ENCODE measurements around the gene MYO18A.

The MYO18A gene

GRCh38 chr17:29068818-29069217 lies 111.4 kb downstream of the MYO18A start:
- H3K27ac Mint-ChIP-seq, result no peak overlapping the region

GRCh38 chr17:29066606-29067005 lies 113.6 kb downstream of the MYO18A start:
- Mint-ChIP-seq H3K27ac (no peak overlapping the region), H3K4me3 (no peak overlapping the region), H3K9me3 (no peaks in the 10 kb centered on the region), H3K36me3 (no peaks in the 10 kb centered on the region), H3K27me3 (no peaks in the 10 kb centered on the region), H3K4me1 (no peaks in the 10 kb centered on the region)

More at GRCh38 chr17:29068818-29069217, 111.4 kb downstream of the MYO18A start:
- Mint-ChIP-seq H3K4me1 (peaks cover 3% of the 10 kb centered on the region), H3K27me3 (no peaks in the 10 kb centered on the region), H3K36me3 (no peaks in the 10 kb centered on the region), H3K4me3 (no peak overlapping the region), H3K9me3 (no peaks in the 10 kb centered on the region)

- no peak overlapping the region for H3K27ac Mint-ChIP-seq
- no peaks in the 10 kb centered on the region for H3K9me3 Mint-ChIP-seq
- no peaks in the 10 kb centered on the region for H3K36me3 Mint-ChIP-seq
- H3K4me1 Mint-ChIP-seq, result no peaks in the 10 kb centered on the region
- H3K4me3 Mint-ChIP-seq, result no peak overlapping the region
- H3K27me3 Mint-ChIP-seq, result no peaks in the 10 kb centered on the region
These were observed 114.2 kb downstream of the MYO18A start for GRCh38 chr17:29066047-29066446.

GRCh38 chr17:29063992-29064391 lies 116.2 kb downstream of the MYO18A start:
- H3K9me3 Mint-ChIP-seq, result no peaks in the 10 kb centered on the region
- H3K36me3 Mint-ChIP-seq, result no peaks in the 10 kb centered on the region
- no peaks in the 10 kb centered on the region for H3K27me3 Mint-ChIP-seq

GRCh38 chr17:29062215-29062614 lies 118.0 kb downstream of the MYO18A start:
- no peaks in the 10 kb centered on the region for H3K9me3 Mint-ChIP-seq
- no peak overlapping the region for H3K4me3 Mint-ChIP-seq
- H3K36me3 Mint-ChIP-seq, result no peaks in the 10 kb centered on the region
- H3K27me3 Mint-ChIP-seq, result no peaks in the 10 kb centered on the region
- no peak overlapping the region for H3K27ac Mint-ChIP-seq
- H3K4me1 Mint-ChIP-seq, result peaks cover 4% of the 10 kb centered on the region

More at GRCh38 chr17:29063992-29064391, 116.2 kb downstream of the MYO18A start:
- H3K4me1 Mint-ChIP-seq, result peaks cover 4% of the 10 kb centered on the region
- H3K4me3 Mint-ChIP-seq, result no peak overlapping the region
- H3K27ac Mint-ChIP-seq, result no peak overlapping the region

- no peaks in the 10 kb centered on the region for H3K36me3 Mint-ChIP-seq
These were observed 119.2 kb downstream of the MYO18A start for GRCh38 chr17:29061036-29061435.

GRCh38 chr17:29060475-29060874 lies 119.7 kb downstream of the MYO18A start:
- Mint-ChIP-seq H3K36me3 (no peaks in the 10 kb centered on the region), H3K4me3 (no peak overlapping the region), H3K9me3 (no peaks in the 10 kb centered on the region), H3K27me3 (no peaks in the 10 kb centered on the region), H3K4me1 (peaks cover 4% of the 10 kb centered on the region), H3K27ac (no peak overlapping the region)

More at GRCh38 chr17:29061036-29061435, 119.2 kb downstream of the MYO18A start:
- Mint-ChIP-seq H3K27ac (no peak overlapping the region), H3K4me1 (peaks cover 4% of the 10 kb centered on the region), H3K27me3 (no peaks in the 10 kb centered on the region), H3K9me3 (no peaks in the 10 kb centered on the region), H3K4me3 (no peak overlapping the region)

- H3K4me1 Mint-ChIP-seq, result peaks cover 4% of the 10 kb centered on the region
- H3K36me3 Mint-ChIP-seq, result no peaks in the 10 kb centered on the region
- H3K27ac Mint-ChIP-seq, result no peak overlapping the region
- no peak overlapping the region for H3K4me3 Mint-ChIP-seq
- H3K9me3 Mint-ChIP-seq, result no peaks in the 10 kb centered on the region
- no peaks in the 10 kb centered on the region for H3K27me3 Mint-ChIP-seq
These were observed 120.9 kb downstream of the MYO18A start for GRCh38 chr17:29059281-29059680.

- Mint-ChIP-seq H3K4me3 (no peak overlapping the region), H3K36me3 (no peaks in the 10 kb centered on the region), H3K27ac (no peak overlapping the region), H3K4me1 (peaks cover 4% of the 10 kb centered on the region), H3K27me3 (no peaks in the 10 kb centered on the region), H3K9me3 (no peaks in the 10 kb centered on the region)
These were observed 121.8 kb downstream of the MYO18A start for GRCh38 chr17:29058391-29058790.

GRCh38 chr17:29057361-29057760 lies 122.8 kb downstream of the MYO18A start:
- H3K36me3 Mint-ChIP-seq, result no peaks in the 10 kb centered on the region
- H3K4me1 Mint-ChIP-seq, result peaks cover 4% of the 10 kb centered on the region

GRCh38 chr17:29054835-29055234 lies 125.4 kb downstream of the MYO18A start:
- Mint-ChIP-seq H3K4me1 (no peaks in the 10 kb centered on the region), H3K36me3 (no peaks in the 10 kb centered on the region), H3K9me3 (no peaks in the 10 kb centered on the region), H3K27me3 (no peaks in the 10 kb centered on the region), H3K4me3 (no peak overlapping the region), H3K27ac (no peak overlapping the region)

More at GRCh38 chr17:29057361-29057760, 122.8 kb downstream of the MYO18A start:
- Mint-ChIP-seq H3K27me3 (no peaks in the 10 kb centered on the region), H3K9me3 (no peaks in the 10 kb centered on the region), H3K4me3 (no peak overlapping the region), H3K27ac (no peak overlapping the region)

GRCh38 chr17:29051731-29052130 lies 128.5 kb downstream of the MYO18A start:
- no peaks in the 10 kb centered on the region for H3K27me3 Mint-ChIP-seq
- no peaks in the 10 kb centered on the region for H3K4me1 Mint-ChIP-seq
- no peak overlapping the region for H3K27ac Mint-ChIP-seq
- H3K9me3 Mint-ChIP-seq, result no peaks in the 10 kb centered on the region
- H3K36me3 Mint-ChIP-seq, result no peaks in the 10 kb centered on the region
- H3K4me3 Mint-ChIP-seq, result no peak overlapping the region

- Mint-ChIP-seq H3K27ac (no peak overlapping the region), H3K9me3 (no peaks in the 10 kb centered on the region), H3K4me3 (no peak overlapping the region), H3K36me3 (no peaks in the 10 kb centered on the region), H3K27me3 (no peaks in the 10 kb centered on the region), H3K4me1 (no peaks in the 10 kb centered on the region)
These were observed 129.0 kb downstream of the MYO18A start for GRCh38 chr17:29051194-29051593.

- Mint-ChIP-seq H3K27me3 (no peaks in the 10 kb centered on the region), H3K36me3 (no peaks in the 10 kb centered on the region), H3K27ac (no peak overlapping the region), H3K4me3 (no peak overlapping the region), H3K9me3 (no peaks in the 10 kb centered on the region), H3K4me1 (no peaks in the 10 kb centered on the region)
These were observed 130.0 kb downstream of the MYO18A start for GRCh38 chr17:29050176-29050575.

GRCh38 chr17:29049541-29050145 lies 130.6 kb downstream of the MYO18A start:
- Mint-ChIP-seq H3K36me3 (no peaks in the 10 kb centered on the region), H3K27me3 (no peaks in the 10 kb centered on the region), H3K27ac (no peak overlapping the region), H3K9me3 (no peaks in the 10 kb centered on the region), H3K4me3 (no peak overlapping the region), H3K4me1 (no peaks in the 10 kb centered on the region)

- H3K4me3 Mint-ChIP-seq, result no peak overlapping the region
- H3K27ac Mint-ChIP-seq, result no peak overlapping the region
These were observed 131.5 kb downstream of the MYO18A start for GRCh38 chr17:29048440-29049368.

More at GRCh38 chr17:29048440-29049368, 131.5 kb downstream of the MYO18A start:
- Mint-ChIP-seq H3K36me3 (no peaks in the 10 kb centered on the region), H3K27me3 (no peaks in the 10 kb centered on the region), H3K4me1 (no peaks in the 10 kb centered on the region), H3K9me3 (no peaks in the 10 kb centered on the region)

All from activated naive CD4-positive, alpha-beta T cell treated with anti-CD3 and anti-CD28 coated beads, Interleukin-2, amount 50 U/mL, for 24 hours (primary cell).